GM12878 (cell line): Measurements from ENCODE around the gene MYO16. TPM values are rescaled to one million over a fixed set of nuclear protein-coding genes. Genes with fewer than 3 reads are reported as not detected.

ENCODE experiments used
- ATAC-seq: fragments of 200-7000 bp; cut with Tn5 transposase; 3 replicates; pipeline ENCODE4 v1.9.1; 2020; ENCODE audit warnings: mild to moderate bottlenecking, moderate library complexity
- BruUV-seq: library from RNA; stranded (reverse); fragments of 400-500 nt; replicated peaks from 2 replicates; lab custom pipeline; 2021; lab: Mats Ljungman, UMichigan
- CTCF ChIA-PET: fragments of 300-600 bp; sonication (Branson Sonifier 250); formaldehyde crosslinking; extraction: SDS; loops from one replicate; lab custom pipeline; 2021; ENCODE audit warnings: inconsistent platforms; lab: Yijun Ruan, JAX
- POLR2A ChIA-PET: fragments of 350-600 bp; formaldehyde crosslinking; extraction: SDS; loops from one replicate; lab custom pipeline; 2021; ENCODE audit warnings: inconsistent platforms; lab: Charles Lee
- RAD21 ChIA-PET: fragments of 300-600 bp; sonication (Branson Sonifier 250); formaldehyde crosslinking; loops from one replicate; lab custom pipeline; 2023; ENCODE audit warnings: antibody characterized with exemption; ENCODE audit not compliant: unreplicated experiment; lab: Charles Lee
- SMC1A ChIA-PET: fragments of 300-600 bp; sonication (Branson Sonifier 250); formaldehyde crosslinking; loops from one replicate; lab custom pipeline; 2023; ENCODE audit not compliant: unreplicated experiment, uncharacterized antibody; lab: Charles Lee
- DNase-seq: peaks from one replicate; pipeline ENCODE4 v3.0.0-alpha.2; 2011; ENCODE audit warnings: low read depth, low spot score
- FAIRE-seq: peaks from 3 replicates; lab custom pipeline; 2011; peaks lifted over from hg19 to GRCh38; lab: Jason Lieb, UNC
- H2AFZ ChIP-seq: 2 replicates; pipeline ENCODE4 v1.6.0; 2011; ENCODE audit warnings: low read depth, low read length, control low read depth; ENCODE audit not compliant: control insufficient read depth
- H3K27ac ChIP-seq: 2 replicates; pipeline ENCODE4 v1.5.1; 2011; ENCODE audit warnings: control low read depth; ENCODE audit not compliant: control insufficient read depth, insufficient read depth
- H3K27me3 ChIP-seq, 2 experiments: replicated peaks in 1 of 2; 2 replicates each; pipeline versions ENCODE4 v1.6.0 to v1.6.1; 2011; ENCODE audit warnings: low read length in 1 of 2; ENCODE audit not compliant: control insufficient read depth in 2 of 2, insufficient read depth in 2 of 2
- H3K36me3 ChIP-seq, 2 experiments: 2 replicates each; pipeline ENCODE4 v1.5.1; 2011; ENCODE audit warnings: low read length in 1 of 2; ENCODE audit not compliant: control insufficient read depth in 2 of 2, insufficient read depth in 2 of 2
- H3K4me1 ChIP-seq: 2 replicates; pipeline ENCODE4 v1.6.1; 2011; ENCODE audit warnings: mild to moderate bottlenecking, low read length, moderate library complexity, mixed read lengths; ENCODE audit not compliant: control insufficient read depth, insufficient read depth
- H3K4me2 ChIP-seq: 2 replicates; pipeline ENCODE4 v1.6.0; 2011; ENCODE audit warnings: control low read depth; ENCODE audit not compliant: control insufficient read depth, insufficient read depth
- H3K4me3 ChIP-seq: fragments of 200-600 bp; sonication (generic); 2 replicates; pipeline ENCODE4 v1.5.1; 2016
- H3K79me2 ChIP-seq: 2 replicates; pipeline ENCODE4 v1.6.0; 2011; ENCODE audit warnings: low read length; ENCODE audit not compliant: control insufficient read depth, insufficient read depth
- H3K9ac ChIP-seq: 2 replicates; pipeline ENCODE4 v1.8.0; 2011; ENCODE audit warnings: low read length, control low read depth, mixed read lengths; ENCODE audit not compliant: control insufficient read depth, insufficient read depth
- H3K9me3 ChIP-seq: replicated peaks from 3 replicates; pipeline ENCODE4 v1.5.1; 2011; ENCODE audit warnings: mild to moderate bottlenecking, low read length; ENCODE audit not compliant: control insufficient read depth, insufficient read depth
- H4K20me1 ChIP-seq: 2 replicates; pipeline ENCODE4 v1.6.0; 2011; ENCODE audit not compliant: control insufficient read depth, insufficient read depth
- ATF7 ChIP-seq: fragments of 450-650 bp; IDR thresholded peaks from 2 replicates; pipeline ENCODE4 v1.6.1; 2016; ENCODE audit warnings: low read depth, mild to moderate bottlenecking
- BMI1 ChIP-seq: fragments of 450-650 bp; IDR thresholded peaks from 2 replicates; pipeline ENCODE4 v1.6.1; 2016; ENCODE audit warnings: mild to moderate bottlenecking, moderate library complexity, borderline replicate concordance
- E4F1 ChIP-seq: fragments of 450-650 bp; IDR thresholded peaks from 2 replicates; pipeline ENCODE4 v1.6.1; 2018; ENCODE audit warnings: borderline replicate concordance, mild to moderate bottlenecking; ENCODE audit not compliant: partially characterized antibody
- MYC ChIP-seq: IDR thresholded peaks from 2 replicates; pipeline ENCODE4 v1.6.1; 2011; ENCODE audit warnings: mild to moderate bottlenecking, low read length, moderate library complexity, inconsistent platforms; ENCODE audit not compliant: insufficient read depth, insufficient replicate concordance, insufficient read length, severe bottlenecking
- PRDM15 ChIP-seq: fragments of 450-650 bp; formaldehyde crosslinking; IDR thresholded peaks from 2 replicates; pipeline ENCODE4 v1.4.0; 2020; ENCODE audit warnings: mild to moderate bottlenecking, moderate library complexity
- REST ChIP-seq: IDR thresholded peaks from 2 replicates; pipeline ENCODE4 v1.6.1; 2012; ENCODE audit warnings: mild to moderate bottlenecking, low read depth, low read length
- ZNF622 ChIP-seq: fragments of 450-650 bp; IDR thresholded peaks from 2 replicates; pipeline ENCODE4 v1.6.1; 2017; ENCODE audit warnings: mild to moderate bottlenecking, inconsistent platforms
- WGBS: methylation state at CpG from one replicate; pipeline ENCODE4 v1.1.6; 2016; ENCODE audit warnings: low lambda C conversion rate; ENCODE audit not compliant: insufficient replicate concordance, insufficient coverage; ENCODE audit errors: missing lambda C conversion rate; 5-methylcytosine and 5-hydroxymethylcytosine counted together
- in situ Hi-C: fragments of 300-500 bp; cut with MboI; formaldehyde crosslinking; loops from 9 replicates; pipeline ENCODE4 v1.14.3; 2018; ENCODE audit warnings: mixed read lengths
- intact Hi-C: fragments of 100-400 bp; cut with micrococcal nuclease; formaldehyde crosslinking; loops from one replicate; pipeline ENCODE4 v1.14.2; 2022; ENCODE audit not compliant: unreplicated experiment
- polyA plus RNA-seq, 11 experiments: library from polyadenylated mRNA; depleted of rRNA in 4 of 11; unstranded in 6 of 11; stranded (reverse) in 5 of 11; fragments of >200 nt; fragmentation: Nextera tagmentation in 4 of 11; fragmentation: Illumina TruSeq in 1 of 11; extraction: Ambion mirVana in 4 of 11; extraction: Trizol in 1 of 11; gene quantifications; 1 replicate in 1 of 11; 2 replicates in 10 of 11; pipeline versions ENCODE4 v1.2.1 to v1.2.3, GENCODE V29; 2011 to 2016; ENCODE audit warnings: inconsistent platforms in 2 of 11, missing spikeins in 2 of 11, low read depth in 1 of 11
- total RNA-seq, 4 experiments: library from RNA; depleted of rRNA in 3 of 4; stranded (reverse); fragments of >200 nt in 3 of 4; fragmentation: Illumina TruSeq in 1 of 4; extraction: Trizol in 1 of 4; gene quantifications; 2 replicates each; pipeline versions ENCODE4 v1.2.1 to v1.2.3, GENCODE V29; 2013 to 2021

MYO16 gene
- total and polyA plus RNA-seq, 10 of the 15 experiments (the other 5 are each of a cell fraction or from before 2014, with no cell fraction given), result under 0.01 to 1.7 (median 0.05) TPM; not detected in 4

DNA sequence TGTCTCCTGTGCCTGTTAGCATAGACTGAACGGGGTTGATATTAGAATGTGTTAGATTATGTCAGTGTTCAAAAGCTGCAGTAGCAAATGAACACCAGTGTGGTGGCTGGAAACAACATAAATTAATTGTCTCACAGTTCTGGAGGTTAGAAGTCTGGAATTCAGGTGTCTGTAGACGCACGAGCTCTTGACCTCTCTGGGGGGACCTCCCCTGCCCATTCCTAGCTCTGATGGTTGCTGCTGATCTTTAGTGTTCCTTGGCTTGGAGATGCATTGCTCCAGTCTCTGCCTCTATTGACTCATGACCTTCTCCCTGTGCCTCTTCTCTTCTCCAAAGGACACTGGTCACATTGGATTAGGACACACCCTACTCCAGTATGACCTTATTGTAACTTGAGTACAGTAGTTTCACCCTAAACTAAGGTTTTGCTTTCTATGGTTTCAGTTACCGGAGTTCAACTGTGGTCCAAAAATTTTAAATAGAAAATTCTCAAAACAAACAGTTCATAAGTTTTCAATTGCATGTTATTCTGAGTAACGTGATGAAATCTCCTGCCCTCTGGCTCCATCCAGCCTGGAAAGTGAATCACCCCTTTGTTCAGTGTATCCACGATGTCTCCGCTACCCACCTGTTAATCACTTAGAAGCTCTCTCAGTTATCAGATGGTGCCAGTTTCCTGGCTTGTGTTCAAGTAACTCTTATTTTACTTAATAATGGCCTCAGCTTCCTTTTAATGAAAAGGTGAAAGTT, 273.2 kb downstream of the MYO16 start (continued):
- TF ChIP-seq MYC (no peak), ZNF622 (no peak), REST (no peak)

DNA sequence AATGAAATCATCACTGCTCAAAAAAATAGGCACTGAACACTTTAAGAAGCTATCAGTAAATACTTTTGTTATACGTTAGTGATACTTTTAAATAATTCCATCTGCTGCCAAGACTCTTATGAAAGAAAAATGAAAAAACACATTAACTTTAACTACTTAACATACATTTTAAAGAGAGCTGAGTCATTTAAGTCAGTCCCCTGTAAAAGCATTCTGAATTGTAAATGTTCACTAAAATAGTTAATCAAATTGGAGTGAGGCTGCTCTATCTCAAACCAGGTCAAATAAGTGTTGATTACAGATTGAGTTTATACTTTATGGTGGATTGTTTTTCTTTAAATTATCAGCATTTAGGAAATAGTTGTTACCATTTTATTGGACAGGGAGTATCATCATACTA, 274.2 kb downstream of the MYO16 start:
- BruUV-seq, result no TSS peak
- no peaks in the 10 kb centered on the region for H3K9me3 ChIP-seq
- FAIRE-seq, result no peak
- no peak overlapping the region for H3K4me3 ChIP-seq
- H3K79me2 ChIP-seq, result no peaks in the 10 kb centered on the region
- no peak overlapping the region for H3K4me2 ChIP-seq
- ChIA-PET POLR2A (no interaction called here), RAD21 (no interaction called here), SMC1A (interaction anchor here (3.1 kb wide), 1 partner anchor 11 kb away, joined by 14 read pairs; no protein-coding TSS in a partner anchor), CTCF (no interaction called here)
- intact Hi-C loops (no loop called here), in situ Hi-C loops (no loop called here)
- H4K20me1 ChIP-seq, result no peaks in the 10 kb centered on the region
- ATAC-seq, result no peak
- H3K9ac ChIP-seq, result no peak overlapping the region
- no peaks in the 10 kb centered on the region for H3K36me3 ChIP-seq
- WGBS, result 5% methylated on average over 1 of the region's 1 CpG
- H3K4me1 ChIP-seq, result no peaks in the 10 kb centered on the region
- H3K27me3 ChIP-seq, result no peaks in the 10 kb centered on the region
- DNase-seq, result no peak
- no peak overlapping the region for H2AFZ ChIP-seq
- H3K27ac ChIP-seq, result no peak overlapping the region
- TF ChIP-seq E4F1 (no peak), PRDM15 (CRISPR knock-in tag) (no peak), BMI1 (no peak), ATF7 (no peak)
